ENCODE results near the gene MCF2L.

The MCF2L gene

GRCh38 chr13:113137691-113138298 lies 168.8 kb downstream of the MCF2L start:
- no peak for DNase-seq

GRCh38 chr13:113138792-113139551 lies 170.0 kb downstream of the MCF2L start:
- DNase-seq = peak; percentile 65

GRCh38 chr13:113139577-113139976 lies 170.6 kb downstream of the MCF2L start:
- DNase-seq = no peak

GRCh38 chr13:113140677-113141600 lies 171.9 kb downstream of the MCF2L start:
- DNase-seq = no peak

- DNase-seq = no peak
Measured at GRCh38 chr13:113141601-113141970, 172.6 kb downstream of the MCF2L start.

- DNase-seq = no peak
Measured at GRCh38 chr13:113142876-113143275, 173.9 kb downstream of the MCF2L start.

GRCh38 chr13:113143466-113144254 lies 174.6 kb downstream of the MCF2L start:
- DNase-seq = no peak

GRCh38 chr13:113144255-113144629 lies 175.2 kb downstream of the MCF2L start:
- DNase-seq = no peak

- DNase-seq = no peak
Measured at GRCh38 chr13:113145496-113145895, 176.5 kb downstream of the MCF2L start.

GRCh38 chr13:113145911-113146598 lies 177.0 kb downstream of the MCF2L start:
- no peak for DNase-seq

GRCh38 chr13:113146750-113147149 lies 177.7 kb downstream of the MCF2L start:
- no peak for DNase-seq

GRCh38 chr13:113147206-113147605 lies 178.2 kb downstream of the MCF2L start:
- no peak for DNase-seq

- no peak for DNase-seq
Measured at GRCh38 chr13:113148407-113148806, 179.4 kb downstream of the MCF2L start.

GRCh38 chr13:113148940-113149503 lies 180.0 kb downstream of the MCF2L start:
- DNase-seq = no peak
